Right ventricle myocardium inferior (tissue), 1 donor: Measurements from ENCODE around the gene CYP27B1. TPM values are rescaled to one million over a fixed set of nuclear protein-coding genes. Genes with fewer than 3 reads are reported as not detected.
"Not testable (repeated sequence)": the region's sequence is repeated elsewhere in the genome, so short reads cannot be mapped to it uniquely, and the experiment has no call there.

Source experiments
- ATAC-seq: fragments of 200-7000 bp; cut with Tn5 transposase; one replicate; pipeline ENCODE4 v1.9.1; 2020; ENCODE audit warnings: mild to moderate bottlenecking, moderate library complexity
- DNase-seq: peaks from one replicate; pipeline ENCODE4 v3.0.0; 2021; ENCODE audit errors: missing footprints
- intact Hi-C: fragments of 100-400 bp; cut with DNase I; formaldehyde crosslinking; loops from one replicate; pipeline ENCODE4 v1.11.0; 2022
- microRNA-seq: library from miRNA; unstranded; fragments of <30 nt; microRNA quantifications from one replicate; pipeline ENCODE4 v1.2.0, GENCODE V29; 2020
- total RNA-seq: library from RNA; stranded (reverse); fragmentation: NEBNext Ultra II Directional; extraction: Animal tissue kit (Norgen Biotek cat#: 25700); gene quantifications from one replicate; pipeline ENCODE4 v1.2.1, GENCODE V29; 2021
- donor health status: DM: no; HTN: yes; CAD: no; lungs with severe emphysema.

CYP27B1 gene
- total RNA-seq, 1 donor from 2014 or later: 0.49 TPM

DNA sequence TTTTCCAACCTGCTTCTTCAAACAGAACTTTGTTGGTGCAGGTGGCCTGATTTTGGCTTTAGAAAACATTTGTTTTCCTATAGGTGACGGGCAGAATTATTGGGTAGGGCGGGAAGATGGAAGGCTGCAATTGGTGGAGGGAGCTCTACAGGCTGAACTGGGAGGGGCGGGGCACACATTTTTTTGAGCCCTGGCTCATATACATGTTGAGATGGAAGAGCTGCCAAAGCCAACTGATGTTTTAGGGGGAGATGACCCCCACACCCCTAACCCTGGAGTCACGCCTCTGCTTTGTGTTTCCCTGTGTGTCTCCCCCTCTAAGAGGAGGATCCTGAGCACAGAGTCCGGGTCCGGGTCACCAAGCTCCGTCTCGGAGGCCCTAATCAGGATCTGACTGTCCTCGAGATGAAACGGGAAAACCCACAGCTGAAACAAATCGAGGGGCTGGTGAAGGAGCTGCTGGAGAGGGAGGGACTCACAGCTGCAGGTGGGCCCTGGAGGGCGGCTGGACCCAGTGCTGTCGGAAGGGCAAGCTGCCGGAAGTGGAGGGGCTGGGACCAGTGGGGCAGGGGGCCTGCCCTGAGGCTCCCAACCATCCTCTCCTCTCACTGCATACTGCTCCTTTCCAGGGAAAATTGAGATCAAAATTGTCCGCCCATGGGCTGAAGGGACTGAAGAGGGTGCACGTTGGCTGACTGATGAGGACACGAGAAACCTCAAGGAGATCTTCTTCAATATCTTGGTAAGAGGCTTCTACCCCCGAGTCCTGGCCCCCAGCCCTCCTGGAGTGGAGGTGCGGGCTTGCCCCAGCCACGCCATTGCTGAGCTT, 46.9 kb downstream of the CYP27B1 start:
- ATAC-seq (no peak), DNase-seq (no peak)
- intact Hi-C loops: no loop called here

DNA sequence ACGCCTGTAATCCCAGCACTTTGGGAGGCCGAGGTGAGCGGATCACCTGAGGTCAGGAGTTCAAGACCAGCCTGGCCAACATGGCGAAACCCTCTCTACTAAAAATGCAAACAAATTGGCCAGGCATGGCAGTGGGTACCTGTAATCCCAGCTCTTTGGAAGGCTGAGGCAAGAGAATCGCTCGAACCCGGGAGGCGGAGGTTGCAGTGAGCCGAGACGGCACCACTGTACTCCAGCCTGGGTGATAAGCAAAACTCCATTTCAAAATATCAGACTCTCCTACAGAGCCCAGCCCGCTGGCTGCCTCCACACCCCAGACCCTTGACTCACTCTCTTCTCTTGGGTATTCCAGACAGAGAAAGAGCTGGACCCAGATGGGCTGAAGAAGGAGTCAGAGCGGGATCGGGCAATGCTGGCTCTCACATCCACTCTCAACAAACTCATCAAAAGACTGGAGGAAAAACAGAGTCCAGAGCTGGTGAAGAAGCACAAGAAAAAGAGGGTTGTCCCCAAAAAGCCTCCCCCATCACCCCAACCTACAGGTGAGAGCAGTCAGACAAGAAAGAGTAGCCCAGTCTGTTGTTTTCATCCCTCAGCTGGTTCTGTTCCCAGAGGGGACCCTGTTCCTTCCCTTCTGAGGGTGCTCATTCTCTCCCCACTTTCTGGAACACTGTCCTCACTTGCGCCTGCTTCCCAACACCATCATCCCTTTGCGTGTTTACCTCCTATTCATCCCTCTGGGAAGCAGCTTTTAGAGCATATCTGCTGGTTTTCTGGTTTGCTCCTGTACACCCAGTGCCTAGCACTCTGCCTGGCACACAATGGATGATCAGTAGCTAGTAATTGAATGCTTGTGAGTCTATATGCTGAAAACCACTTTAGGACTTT, 48.0 kb downstream of the CYP27B1 start:
- intact Hi-C loops: no loop called here
- DNase-seq (no peak), ATAC-seq (no peak)

DNA sequence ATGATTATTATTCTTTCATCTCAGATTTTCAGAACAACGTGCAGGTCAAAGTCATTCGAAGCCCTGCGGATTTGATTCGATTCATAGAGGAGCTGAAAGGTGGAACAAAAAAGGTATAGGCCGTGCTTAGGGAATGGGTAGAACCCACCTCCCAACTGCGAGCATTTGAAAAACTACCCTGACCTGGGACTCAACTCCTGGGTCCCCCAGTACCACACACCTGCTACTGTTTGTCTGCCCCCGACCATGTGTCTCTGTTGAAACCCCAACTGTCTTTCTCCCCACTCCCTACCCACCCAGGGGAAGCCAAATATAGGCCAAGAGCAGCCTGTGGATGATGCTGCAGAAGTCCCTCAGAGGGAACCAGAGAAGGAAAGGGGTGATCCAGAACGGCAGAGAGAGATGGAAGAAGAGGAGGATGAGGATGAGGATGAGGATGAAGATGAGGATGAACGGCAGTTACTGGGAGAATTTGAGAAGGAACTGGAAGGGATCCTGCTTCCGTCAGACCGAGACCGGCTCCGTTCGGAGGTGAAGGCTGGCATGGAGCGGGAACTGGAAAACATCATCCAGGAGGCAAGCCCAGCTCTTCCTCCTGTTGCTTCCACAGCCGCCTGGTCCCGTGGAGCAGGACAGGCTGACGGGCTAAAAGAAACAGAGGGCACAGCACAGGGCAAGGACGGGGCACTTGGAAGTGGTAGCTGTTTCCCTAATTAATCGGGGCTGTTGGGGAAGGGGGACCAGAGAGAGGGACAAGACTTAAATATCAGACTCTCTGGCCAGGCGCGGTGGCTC, 48.8 kb downstream of the CYP27B1 start:
- DNase-seq: no peak
- intact Hi-C loops: no loop called here
- ATAC-seq: no peak

DNA sequence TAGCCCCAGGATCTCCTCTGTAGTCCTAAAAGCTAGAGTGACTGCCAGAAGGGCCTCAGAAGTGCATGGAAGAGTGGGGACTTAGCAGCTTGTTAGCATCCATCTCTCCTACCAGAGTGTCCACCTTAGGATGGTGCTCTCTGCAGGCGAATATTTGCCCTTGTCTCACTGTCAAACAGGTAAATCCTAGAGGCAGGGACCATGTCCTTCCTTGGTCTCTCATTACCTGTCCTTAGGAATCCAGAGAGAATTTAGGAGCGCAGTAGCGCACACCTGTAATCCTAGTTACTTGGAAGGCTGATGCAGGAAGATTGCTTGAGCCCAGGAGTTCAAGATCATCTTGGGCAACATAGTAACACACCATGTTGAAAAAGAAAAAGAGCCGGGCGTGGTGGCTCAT, 49.7 kb downstream of the CYP27B1 start:
- intact Hi-C loops: no loop called here
- ATAC-seq (no peak), DNase-seq (no peak)

DNA sequence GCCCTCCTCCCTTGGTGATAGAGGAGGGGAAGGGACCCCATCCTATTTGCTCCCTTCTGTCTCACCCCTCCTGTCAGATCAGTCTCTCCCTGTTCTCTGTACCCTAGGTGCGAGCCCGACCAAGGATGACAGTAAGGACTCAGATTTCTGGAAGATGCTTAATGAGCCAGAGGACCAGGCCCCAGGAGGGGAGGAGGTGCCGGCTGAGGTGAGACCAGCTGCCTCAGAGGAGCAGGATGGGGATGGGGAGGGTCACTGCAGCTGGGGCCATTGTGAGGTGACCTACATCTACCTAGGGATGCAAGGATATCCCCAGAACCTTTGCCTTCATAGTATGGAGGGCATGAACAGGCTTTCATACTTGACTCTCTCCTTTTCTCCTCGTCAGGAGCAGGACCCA, 50.6 kb downstream of the CYP27B1 start:
- ATAC-seq (no peak), DNase-seq (no peak)
- intact Hi-C loops: no loop called here

DNA sequence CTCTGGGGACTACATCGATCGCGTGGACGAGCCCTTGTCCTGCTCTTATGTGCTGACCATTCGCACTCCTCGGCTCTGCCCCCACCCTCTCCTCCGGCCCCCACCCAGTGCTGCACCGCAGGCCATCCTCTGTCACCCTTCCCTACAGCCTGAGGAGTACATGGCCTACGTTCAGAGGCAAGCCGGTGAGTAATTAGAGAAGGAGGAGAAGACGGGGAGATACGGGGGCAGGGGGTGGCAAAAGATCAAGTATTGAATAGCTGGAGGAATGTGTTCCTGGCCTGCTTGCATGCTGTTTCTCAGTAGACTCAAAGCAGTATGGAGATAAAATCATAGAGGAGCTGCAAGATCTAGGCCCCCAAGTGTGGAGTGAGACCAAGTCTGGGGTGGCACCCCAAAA, 51.1 kb downstream of the CYP27B1 start:
- DNase-seq (no peak), ATAC-seq (no peak)
- intact Hi-C loops: no loop called here

DNA sequence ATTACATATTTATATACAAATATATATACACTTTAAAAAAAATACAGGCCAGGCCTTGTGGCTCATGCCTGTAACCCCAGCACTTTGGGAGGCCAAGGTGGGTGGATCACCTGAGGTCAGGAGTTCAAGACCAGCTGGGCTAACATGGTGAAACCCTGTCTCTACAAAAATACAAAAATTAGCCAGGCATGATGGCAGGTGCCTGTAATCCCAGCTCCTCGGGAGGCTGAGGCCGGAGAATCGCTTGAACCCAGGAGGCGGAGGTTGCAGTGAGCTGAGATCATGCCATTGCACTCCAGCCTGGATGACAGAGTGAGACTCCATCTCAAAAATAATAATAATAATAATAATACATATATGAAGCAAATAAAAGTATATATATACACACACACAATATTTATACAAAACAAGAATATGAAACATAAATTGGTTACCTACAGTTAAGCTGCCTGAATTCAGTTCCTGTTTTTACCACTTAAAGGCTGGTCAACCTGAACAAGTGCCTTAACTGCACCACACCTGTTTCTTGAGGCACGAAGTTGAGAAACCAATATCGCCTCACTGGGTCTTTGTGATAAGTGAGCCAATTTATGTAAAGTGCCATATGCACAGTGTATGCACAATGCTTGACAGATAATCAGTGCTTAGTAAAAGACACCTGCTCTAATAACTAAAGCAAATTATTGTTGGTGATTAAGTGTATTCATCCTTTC, 51.7 kb downstream of the CYP27B1 start:
- intact Hi-C loops, DNase-seq, ATAC-seq: not testable (repeated sequence)

DNA sequence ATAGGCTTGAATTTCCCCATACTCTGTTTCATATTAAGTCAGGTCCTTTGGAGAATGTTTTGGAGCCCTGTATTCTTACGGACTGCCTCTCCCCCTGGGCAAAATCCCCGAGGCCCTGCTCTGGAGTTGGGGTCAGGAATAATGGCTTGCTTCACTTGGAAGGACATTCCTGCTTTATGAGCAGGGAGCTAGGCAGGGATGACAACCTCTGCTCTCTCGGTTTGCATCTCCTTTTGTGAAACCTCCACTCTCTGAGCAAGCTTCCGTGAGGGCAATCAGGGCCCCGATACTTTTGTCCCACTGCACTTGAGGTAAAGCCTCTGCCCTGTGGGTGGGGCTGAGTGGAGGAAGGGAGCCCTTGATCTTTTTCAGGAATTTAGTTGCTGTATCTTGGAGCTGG, 53.7 kb downstream of the CYP27B1 start:
- ATAC-seq (no peak), DNase-seq (no peak)
- intact Hi-C loops: no loop called here

DNA sequence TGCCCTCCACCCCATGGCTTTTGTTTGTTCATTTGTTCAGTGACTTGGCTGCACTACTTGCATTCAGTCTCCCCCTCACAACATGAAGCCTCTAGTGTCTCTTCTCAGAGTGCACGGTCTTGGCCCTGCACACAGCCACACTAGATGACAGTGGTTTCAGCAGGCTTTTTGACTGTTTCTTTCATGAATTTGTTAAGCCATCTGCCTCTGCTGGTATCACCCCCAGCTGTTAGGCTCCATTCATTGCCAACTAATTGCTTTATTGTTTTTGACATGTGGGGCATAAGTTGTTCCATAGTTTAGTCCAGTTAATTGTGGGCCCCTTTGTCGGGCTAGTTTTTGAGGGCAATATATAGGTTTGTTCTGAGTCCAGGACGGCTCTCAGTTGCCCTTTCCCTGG, 54.2 kb downstream of the CYP27B1 start:
- no peak for ATAC-seq

More for the DNA sequence above, 54.2 kb downstream of the CYP27B1 start:
- DNase-seq: no peak
- intact Hi-C loops: no loop called here

Small RNA genes within 50 kb of the gene (microRNA-seq; reads per million reads assigned to microRNA genes)
- not detected for gene MIR6759

Other genes with a start within 250 kb of the CYP27B1 start
- 19.2 TPM for gene DDIT3, start 246.6 kb downstream of the CYP27B1 start, total RNA-seq
- 34.5 TPM for gene MBD6, start 244.3 kb downstream of the CYP27B1 start, total RNA-seq
- 92.5 TPM for gene DCTN2, start 219.9 kb downstream of the CYP27B1 start, total RNA-seq
- gene KIF5A, start 217.0 kb downstream of the CYP27B1 start, total RNA-seq: 0.05 TPM
- 13.1 TPM for gene PIP4K2C, start 175.9 kb downstream of the CYP27B1 start, total RNA-seq
- gene DTX3, start 162.3 kb downstream of the CYP27B1 start, total RNA-seq: 23.8 TPM
- gene ARHGEF25, start 155.6 kb downstream of the CYP27B1 start, total RNA-seq: 13.0 TPM
- 7.3 TPM for gene B4GALNT1, start 133.9 kb downstream of the CYP27B1 start, total RNA-seq
- gene OS9, start 72.9 kb downstream of the CYP27B1 start, total RNA-seq: 110 TPM
- gene AGAP2, start 28.3 kb downstream of the CYP27B1 start, total RNA-seq: 7.8 TPM
- gene TSPAN31, start 22.0 kb downstream of the CYP27B1 start, total RNA-seq: 27.9 TPM
- gene CDK4, start 14.8 kb downstream of the CYP27B1 start, total RNA-seq: 42.3 TPM
- 14.5 TPM for gene MARCHF9, start 12.0 kb downstream of the CYP27B1 start, total RNA-seq
- gene METTL1, start 5.0 kb upstream of the CYP27B1 start, total RNA-seq: 7.0 TPM
- gene EEF1AKMT3, start 5.5 kb upstream of the CYP27B1 start, total RNA-seq: 1.2 TPM
- 48.2 TPM for gene TSFM, start 15.7 kb upstream of the CYP27B1 start, total RNA-seq
- gene AVIL, start 51.7 kb upstream of the CYP27B1 start, total RNA-seq: 2.1 TPM
- 105 TPM for gene CTDSP2, start 79.7 kb upstream of the CYP27B1 start, total RNA-seq
- 8.2 TPM for gene ATP23, start 174.5 kb upstream of the CYP27B1 start, total RNA-seq